IMR-90 (cell line): Measurements from ENCODE around the gene ELSPBP1. TPM values are rescaled to one million over a fixed set of nuclear protein-coding genes. Genes with fewer than 3 reads are reported as not detected.

ENCODE experiments used
- ATAC-seq: fragments of 200-7000 bp; cut with Tn5 transposase; 2 replicates; pipeline ENCODE4 v1.9.1; 2020; ENCODE audit warnings: low read depth, mild to moderate bottlenecking, moderate library complexity
- BruUV-seq: library from RNA; stranded (reverse); fragments of 400-500 nt; replicated peaks from 2 replicates; lab custom pipeline; 2021; lab: Mats Ljungman, UMichigan
- CTCF ChIA-PET: fragments of 300-600 bp; formaldehyde crosslinking; extraction: SDS; loops from one replicate; lab custom pipeline; 2021; ENCODE audit warnings: antibody characterized with exemption; lab: Yijun Ruan, JAX
- POLR2A ChIA-PET: fragments of 300-600 bp; sonication (Branson Sonifier 250); formaldehyde crosslinking; loops from one replicate; lab custom pipeline; 2022; ENCODE audit warnings: antibody characterized with exemption; ENCODE audit not compliant: unreplicated experiment; lab: Charles Lee
- DNase-seq: peaks from one replicate; pipeline ENCODE4 v3.0.0; 2013
- H2AFZ ChIP-seq: replicated peaks from 2 replicates; pipeline ENCODE3; 2013; ENCODE audit warnings: low read length, mild to moderate bottlenecking; ENCODE audit not compliant: poor library complexity
- H2AK5ac ChIP-seq: 2 replicates; pipeline ENCODE4 v1.6.1; 2013; ENCODE audit warnings: low read depth, low read length, inconsistent platforms
- H2AK9ac ChIP-seq: replicated peaks from 2 replicates; pipeline ENCODE3; 2013; ENCODE audit warnings: mild to moderate bottlenecking, low read depth, low read length, moderate library complexity; ENCODE audit not compliant: poor library complexity
- H2BK120ac ChIP-seq: 2 replicates; pipeline ENCODE4 v1.6.1; 2013; ENCODE audit warnings: low read depth, low read length, inconsistent platforms
- H2BK15ac ChIP-seq: 3 replicates; pipeline ENCODE4 v1.6.1; 2013; ENCODE audit warnings: low read depth, low read length, inconsistent platforms
- H2BK20ac ChIP-seq: 2 replicates; pipeline ENCODE4 v1.6.1; 2013; ENCODE audit warnings: low read depth, mild to moderate bottlenecking, inconsistent platforms, low read length, moderate library complexity
- H2BK5ac ChIP-seq: 2 replicates; pipeline ENCODE4 v1.6.1; 2013; ENCODE audit warnings: mild to moderate bottlenecking, low read depth, low read length, inconsistent platforms; ENCODE audit not compliant: poor library complexity, severe bottlenecking
- H3K14ac ChIP-seq: replicated peaks from 2 replicates; pipeline ENCODE4 v1.6.1; 2013; ENCODE audit warnings: low read depth, low read length, inconsistent platforms
- H3K18ac ChIP-seq: 2 replicates; pipeline ENCODE4 v1.6.1; 2013; ENCODE audit warnings: low read depth, low read length, control low read depth
- H3K23ac ChIP-seq: 2 replicates; pipeline ENCODE4 v1.6.1; 2013; ENCODE audit warnings: low read depth, low read length, inconsistent platforms
- H3K27ac ChIP-seq: 2 replicates; pipeline ENCODE4 v1.5.1; 2013; ENCODE audit warnings: mild to moderate bottlenecking, control low read depth, low read length; ENCODE audit not compliant: insufficient read depth
- H3K27me3 ChIP-seq: 2 replicates; pipeline ENCODE4 v1.6.1; 2013; ENCODE audit warnings: low read length; ENCODE audit not compliant: control insufficient read depth, insufficient read depth
- H3K36me3 ChIP-seq: 2 replicates; pipeline ENCODE4 v1.6.1; 2013; ENCODE audit warnings: low read length, mixed read lengths; ENCODE audit not compliant: control insufficient read depth, insufficient read depth
- H3K4ac ChIP-seq: 2 replicates; pipeline ENCODE4 v1.6.1; 2013; ENCODE audit warnings: low read depth, low read length, inconsistent platforms
- H3K4me1 ChIP-seq: 2 replicates; pipeline ENCODE4 v1.6.1; 2013; ENCODE audit warnings: low read length, mixed read lengths; ENCODE audit not compliant: control insufficient read depth, insufficient read depth
- H3K4me2 ChIP-seq: 2 replicates; pipeline ENCODE4 v1.6.1; 2013; ENCODE audit warnings: low read depth, mild to moderate bottlenecking, control low read depth, low read length, moderate library complexity
- H3K4me3 ChIP-seq: 2 replicates; pipeline ENCODE4 v1.5.1; 2013; ENCODE audit warnings: low read depth, mild to moderate bottlenecking, control low read depth, low read length, moderate library complexity; ENCODE audit not compliant: insufficient read depth
- H3K56ac ChIP-seq: 2 replicates; pipeline ENCODE4 v1.6.1; 2013; ENCODE audit warnings: low read length, inconsistent platforms; ENCODE audit not compliant: insufficient read depth; ENCODE audit errors: extremely low read depth
- H3K79me1 ChIP-seq, 2 experiments: 2 replicates each; pipeline ENCODE4 v1.6.1; 2013; ENCODE audit warnings: low read length in 2 of 2, inconsistent platforms in 1 of 2, low read depth in 1 of 2
- H3K9ac ChIP-seq: 2 replicates; pipeline ENCODE4 v1.6.1; 2013; ENCODE audit warnings: low read depth, low read length, control low read depth
- H3K9me1 ChIP-seq: 2 replicates; pipeline ENCODE4 v1.6.1; 2013; ENCODE audit warnings: low read length, inconsistent platforms; ENCODE audit not compliant: insufficient read depth
- H3K9me3 ChIP-seq: 2 replicates; pipeline ENCODE4 v1.6.1; 2013; ENCODE audit warnings: low read length; ENCODE audit not compliant: control insufficient read depth, insufficient read depth
- H4K20me1 ChIP-seq: 2 replicates; pipeline ENCODE4 v1.6.1; 2013; ENCODE audit warnings: low read length, inconsistent platforms; ENCODE audit not compliant: insufficient read depth
- H4K5ac ChIP-seq: 2 replicates; pipeline ENCODE4 v1.6.1; 2013; ENCODE audit warnings: mild to moderate bottlenecking, low read depth, low read length, control low read depth
- H4K8ac ChIP-seq, 2 experiments: 2 replicates each; pipeline ENCODE4 v1.6.1; 2013; ENCODE audit warnings: low read depth in 2 of 2, low read length in 2 of 2, control low read depth in 1 of 2, inconsistent platforms in 1 of 2
- H4K91ac ChIP-seq: 2 replicates; pipeline ENCODE4 v1.6.1; 2013; ENCODE audit warnings: low read depth, low read length, inconsistent platforms; ENCODE audit not compliant: insufficient read depth
- BHLHE40 ChIP-seq: fragments of 150-350 bp; IDR thresholded peaks from 2 replicates; pipeline ENCODE4 v1.6.1; 2016; ENCODE audit warnings: mild to moderate bottlenecking, low read depth, low read length
- CEBPB ChIP-seq: IDR thresholded peaks from 2 replicates; pipeline ENCODE4 v1.6.1; 2012; ENCODE audit warnings: low read depth, low read length, improper control_type of control experiment
- CHD1 ChIP-seq: IDR thresholded peaks from 2 replicates; pipeline ENCODE4 v1.6.1; 2012; ENCODE audit warnings: low read depth, low read length, improper control_type of control experiment
- MAZ ChIP-seq: IDR thresholded peaks from 2 replicates; pipeline ENCODE4 v1.6.1; 2012; ENCODE audit warnings: low read depth, mild to moderate bottlenecking, low read length, improper control_type of control experiment, moderate library complexity, borderline replicate concordance
- MXI1 ChIP-seq: IDR thresholded peaks from 2 replicates; pipeline ENCODE4 v1.6.1; 2012; ENCODE audit warnings: low read depth, mild to moderate bottlenecking, low read length, moderate library complexity, borderline replicate concordance
- NFE2L2 ChIP-seq: fragments of 150-350 bp; IDR thresholded peaks from 2 replicates; pipeline ENCODE4 v1.6.1; 2016; ENCODE audit warnings: low read depth, mild to moderate bottlenecking, low read length
- RAD21 ChIP-seq: IDR thresholded peaks from 2 replicates; pipeline ENCODE4 v1.6.1; 2012; ENCODE audit warnings: low read length, improper control_type of control experiment
- RCOR1 ChIP-seq: IDR thresholded peaks from 2 replicates; pipeline ENCODE4 v1.6.1; 2012; ENCODE audit warnings: mild to moderate bottlenecking, low read length, improper control_type of control experiment; ENCODE audit not compliant: insufficient replicate concordance
- SMC3 ChIP-seq: fragments of 150-350 bp; IDR thresholded peaks from 2 replicates; pipeline ENCODE4 v1.6.1; 2016; ENCODE audit warnings: low read depth, mild to moderate bottlenecking, antibody characterized with exemption, low read length, moderate library complexity
- WGBS, 2 experiments: methylation state at CpG; one replicate each; pipeline versions ENCODE4 v1.1.5 to v1.1.7; 2013; ENCODE audit warnings: missing lambda C conversion rate in 2 of 2; ENCODE audit not compliant: insufficient read length in 1 of 2; ENCODE audit errors: extremely low coverage in 2 of 2; 5-methylcytosine and 5-hydroxymethylcytosine counted together
- dilution Hi-C: fragments of 300-500 bp; cut with HindIII; formaldehyde crosslinking; loops from one replicate; pipeline ENCODE4 v1.14.3; 2018; ENCODE audit warnings: low sequenced_read_pairs; ENCODE audit not compliant: unreplicated experiment
- in situ Hi-C: fragments of 300-500 bp; cut with MboI; formaldehyde crosslinking; loops from 3 replicates; pipeline ENCODE4 v1.14.3; 2019; ENCODE audit warnings: low sequenced_read_pairs, inconsistent platforms, mixed read lengths
- intact Hi-C: fragments of 100-400 bp; cut with micrococcal nuclease; formaldehyde crosslinking; loops from 2 replicates; pipeline ENCODE4 v1.10.0; 2022
- polyA plus RNA-seq, 3 experiments: library from polyadenylated mRNA; depleted of rRNA; stranded (reverse); fragments of >200 nt; gene quantifications; 2 replicates each; pipeline ENCODE4 v1.2.3, GENCODE V29; 2012; ENCODE audit warnings: low replicate concordance in 1 of 3
- total RNA-seq: library from RNA; depleted of rRNA; stranded (reverse); fragments of >200 nt; gene quantifications from 2 replicates; pipeline ENCODE4 v1.2.3, GENCODE V29; 2012
- TF ChIP-seq, protein P1 (sequence below): fragments of 150-350 bp; IDR thresholded peaks from 2 replicates; pipeline ENCODE4 v1.6.1; 2017; ENCODE audit warnings: mild to moderate bottlenecking, antibody characterized with exemption, low read length, low read depth

The ELSPBP1 gene
- total and polyA plus RNA-seq, 2 of the 4 experiments (the other 2 are of a cell fraction) = not detected

DNA sequence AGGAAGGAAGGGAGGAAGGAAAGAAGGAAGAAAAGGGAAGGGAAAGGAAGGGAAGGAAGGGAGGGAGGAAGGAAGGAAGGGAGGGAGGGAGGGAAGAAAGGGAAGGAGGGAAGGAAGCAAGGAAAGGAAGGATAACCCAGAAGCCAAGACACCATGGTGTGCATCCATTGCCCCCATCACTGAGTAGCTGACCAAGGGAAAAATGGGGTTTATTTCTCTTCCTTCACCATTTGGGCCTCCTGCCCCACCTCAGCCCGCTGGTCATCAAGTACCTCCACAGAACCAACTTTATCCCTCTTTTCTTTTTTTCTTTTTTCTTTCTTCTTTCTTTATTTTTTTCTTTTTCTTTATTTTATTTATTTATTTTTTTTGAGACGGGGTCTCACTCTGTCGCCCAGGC, 29.1 kb downstream of the ELSPBP1 start:
- H3K23ac ChIP-seq = no peak overlapping the region
- dilution Hi-C loops (no loop called here), intact Hi-C loops (no loop called here), in situ Hi-C loops (no loop called here)
- H4K20me1 ChIP-seq = no peaks in the 10 kb centered on the region
- no peak overlapping the region for H2BK120ac ChIP-seq
- no peaks in the 10 kb centered on the region; the same call in 1 of the 2 replicates for H3K27me3 ChIP-seq
- H3K4ac ChIP-seq = no peak overlapping the region
- CTCF ChIA-PET = no interaction called here
- no peaks in the 10 kb centered on the region for H3K36me3 ChIP-seq
- no peak overlapping the region for H3K4me2 ChIP-seq
- no peak overlapping the region for H4K8ac ChIP-seq
- no peak overlapping the region for H4K5ac ChIP-seq
- no peak overlapping the region for H3K27ac ChIP-seq
- no peak overlapping the region for H3K9ac ChIP-seq
- BruUV-seq = no TSS peak
- H3K56ac ChIP-seq = no peak overlapping the region
- TF ChIP-seq RAD21 = no peak
- TF ChIP-seq NFE2L2 = no peak
- TF ChIP-seq, protein P1, sequence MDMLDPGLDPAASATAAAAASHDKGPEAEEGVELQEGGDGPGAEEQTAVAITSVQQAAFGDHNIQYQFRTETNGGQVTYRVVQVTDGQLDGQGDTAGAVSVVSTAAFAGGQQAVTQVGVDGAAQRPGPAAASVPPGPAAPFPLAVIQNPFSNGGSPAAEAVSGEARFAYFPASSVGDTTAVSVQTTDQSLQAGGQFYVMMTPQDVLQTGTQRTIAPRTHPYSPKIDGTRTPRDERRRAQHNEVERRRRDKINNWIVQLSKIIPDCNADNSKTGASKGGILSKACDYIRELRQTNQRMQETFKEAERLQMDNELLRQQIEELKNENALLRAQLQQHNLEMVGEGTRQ = no peak
- no peak for TF ChIP-seq CEBPB
- TF ChIP-seq CHD1 = no peak
- no peak for TF ChIP-seq MAZ
- TF ChIP-seq RCOR1 = no peak
- no peak for TF ChIP-seq MXI1
- no peak for TF ChIP-seq BHLHE40
- no peak for TF ChIP-seq SMC3
- no peak overlapping the region for H3K18ac ChIP-seq
- no peak overlapping the region for H2AK5ac ChIP-seq
- H2BK5ac ChIP-seq = no peak overlapping the region
- no peak overlapping the region for H3K14ac ChIP-seq
- no peaks in the 10 kb centered on the region for H3K9me3 ChIP-seq
- no peak overlapping the region for H3K4me3 ChIP-seq
- DNase-seq (no peak), ATAC-seq (no peak)
- no peaks in the 10 kb centered on the region for H3K9me1 ChIP-seq
- no peak overlapping the region for H2BK20ac ChIP-seq
- no peak overlapping the region for H2AK9ac ChIP-seq
- no peak overlapping the region for H2BK15ac ChIP-seq
- H2AFZ ChIP-seq = no peak overlapping the region
- no peak overlapping the region for H4K91ac ChIP-seq
- POLR2A ChIA-PET = no interaction called here
- no peaks in the 10 kb centered on the region for H3K4me1 ChIP-seq
- no CpG with 5 or more reads among the region's 3 CpGs for WGBS, 2 experiments
- no peaks in the 10 kb centered on the region for H3K79me1 ChIP-seq
